ENCODE results near the gene OPRL1.

OPRL1 gene

DNA sequence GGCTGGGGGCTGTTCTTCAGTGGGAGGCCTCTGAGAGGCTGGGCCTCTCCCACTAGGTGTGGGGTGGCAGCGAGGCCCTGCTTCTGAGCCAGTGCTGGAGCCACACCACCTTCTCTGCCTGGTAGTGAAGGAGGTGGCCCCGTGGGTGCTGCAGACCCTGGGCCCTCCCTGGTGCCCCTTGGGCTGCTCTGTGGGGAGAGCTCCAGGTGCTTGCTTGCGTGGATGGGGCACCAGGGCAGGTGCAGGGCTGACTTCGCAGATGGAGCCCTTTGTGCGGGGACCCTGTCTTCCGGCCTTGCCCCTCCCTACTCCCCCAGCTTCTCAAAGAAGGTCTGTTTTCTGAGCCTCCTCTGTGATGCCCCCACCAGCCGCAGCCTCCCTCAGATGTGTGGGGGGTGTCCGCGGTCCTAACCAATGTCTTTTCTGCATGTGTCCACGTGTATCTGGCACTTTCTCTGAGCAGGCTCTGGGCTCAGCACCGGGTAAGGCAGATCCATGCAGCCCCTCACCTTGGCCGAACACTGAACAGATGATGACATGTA, 67.1 kb downstream of the OPRL1 start:
- no peak for DNase-seq

DNA sequence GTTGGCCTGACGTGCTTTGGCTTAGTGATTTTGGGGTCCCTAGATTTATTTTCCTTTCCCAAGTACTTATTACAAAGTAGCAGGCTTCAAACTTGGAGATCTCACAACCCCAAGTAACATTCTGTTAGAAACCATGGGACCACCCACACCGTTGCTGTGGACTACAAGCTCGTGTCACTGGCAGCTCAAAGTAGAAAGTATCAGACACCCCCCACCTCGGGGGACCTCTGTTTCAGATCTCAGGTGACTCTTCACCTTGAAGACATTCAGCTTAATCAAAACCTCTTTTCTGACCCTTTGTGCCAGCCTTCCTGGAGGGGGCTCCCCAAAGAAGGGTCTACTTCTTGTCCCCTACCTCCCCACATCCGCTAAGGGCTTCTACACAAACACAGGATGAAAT, 68.7 kb downstream of the OPRL1 start:
- no peak for DNase-seq

DNA sequence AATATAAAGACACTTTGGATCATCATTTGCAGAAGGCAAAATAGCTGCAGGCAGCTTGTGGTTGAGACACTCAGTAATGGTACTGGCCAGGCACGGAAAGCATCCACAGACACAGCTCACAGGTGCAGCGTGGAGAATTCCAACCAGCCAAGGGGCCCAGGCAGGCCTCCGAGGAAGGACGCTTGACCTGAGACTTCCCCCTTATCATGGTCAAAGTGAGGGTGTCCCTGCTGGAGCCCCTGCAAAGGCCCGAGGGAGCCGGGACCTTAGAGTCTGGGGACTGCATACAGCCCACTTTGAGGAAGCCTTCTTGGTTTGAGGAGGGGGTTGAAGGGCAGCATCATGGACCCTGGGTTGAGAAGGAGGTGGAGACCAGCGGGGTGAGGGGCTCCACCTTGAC, 69.3 kb downstream of the OPRL1 start:
- DNase-seq = no peak

DNA sequence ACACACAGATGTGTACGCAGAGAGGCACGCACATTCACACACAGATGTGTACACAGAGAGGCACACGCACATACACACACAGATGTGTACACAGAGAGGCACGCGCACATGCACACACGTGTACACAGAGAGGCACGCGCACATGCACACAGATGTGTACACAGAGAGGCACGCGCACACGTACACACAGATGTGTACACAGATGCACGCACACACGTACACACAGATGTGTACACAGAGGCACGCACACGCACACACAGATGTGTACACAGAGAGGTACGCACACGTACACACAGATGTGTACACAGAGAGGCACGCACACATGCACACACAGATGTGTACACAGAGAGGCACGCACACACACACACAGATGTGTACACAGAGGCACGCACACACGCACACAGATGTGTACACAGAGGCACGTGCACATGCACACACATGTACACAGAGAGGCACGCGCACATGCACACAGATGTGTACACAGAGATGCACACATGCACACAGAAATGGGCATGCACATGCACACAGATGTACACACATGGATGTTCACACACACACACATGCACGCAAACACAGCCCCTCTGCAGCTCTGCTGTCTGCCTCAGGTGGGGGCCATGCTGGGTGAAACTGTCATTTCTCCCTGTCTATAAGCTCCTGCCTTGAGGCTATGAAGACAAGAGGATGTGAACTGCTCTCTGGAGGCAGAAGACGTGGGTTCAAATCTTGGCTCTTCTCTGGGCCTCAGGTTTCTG, 70.1 kb downstream of the OPRL1 start:
- DNase-seq = no peak
